Fibroblast of mammary gland (primary cell): ENCODE data around the gene MAP3K2.

ENCODE experiments used
- DNase-seq: peaks from one replicate; pipeline ENCODE4 v3.0.0-alpha.2; 2010; ENCODE audit warnings: low read depth
- H3K4me3 ChIP-seq: 2 replicates; pipeline ENCODE4 v1.5.1; 2011; ENCODE audit warnings: low read depth, mild to moderate bottlenecking, low read length, moderate library complexity; ENCODE audit not compliant: control insufficient read depth
- CTCF ChIP-seq: conservative IDR thresholded peaks from 2 replicates; pipeline ENCODE4 v1.5.1; 2011; ENCODE audit warnings: low read depth, low read length, inconsistent platforms; ENCODE audit not compliant: control insufficient read depth, insufficient read depth

The MAP3K2 gene

GRCh38 chr2:127256866-127257265, 130.9 kb downstream of the MAP3K2 start:
- H3K4me3 ChIP-seq = no peak overlapping the region
- no peak for DNase-seq
- TF ChIP-seq CTCF = no peak

GRCh38 chr2:127256381-127256780, 131.4 kb downstream of the MAP3K2 start:
- no peak for DNase-seq
- TF ChIP-seq CTCF = no peak
- no peak overlapping the region for H3K4me3 ChIP-seq

- no peak for DNase-seq
- no peak overlapping the region for H3K4me3 ChIP-seq
- no peak for TF ChIP-seq CTCF
Measured at GRCh38 chr2:127255721-127256120, 132.1 kb downstream of the MAP3K2 start.

- no peak for TF ChIP-seq CTCF
- no peak overlapping the region for H3K4me3 ChIP-seq
- no peak for DNase-seq
Measured at GRCh38 chr2:127255146-127255545, 132.6 kb downstream of the MAP3K2 start.

GRCh38 chr2:127254386-127254981, 133.3 kb downstream of the MAP3K2 start:
- no peak overlapping the region for H3K4me3 ChIP-seq
- peak; percentile 40 for DNase-seq
- TF ChIP-seq CTCF = no peak
